ENCODE measurements around the gene WDTC1.

The WDTC1 gene

DNA sequence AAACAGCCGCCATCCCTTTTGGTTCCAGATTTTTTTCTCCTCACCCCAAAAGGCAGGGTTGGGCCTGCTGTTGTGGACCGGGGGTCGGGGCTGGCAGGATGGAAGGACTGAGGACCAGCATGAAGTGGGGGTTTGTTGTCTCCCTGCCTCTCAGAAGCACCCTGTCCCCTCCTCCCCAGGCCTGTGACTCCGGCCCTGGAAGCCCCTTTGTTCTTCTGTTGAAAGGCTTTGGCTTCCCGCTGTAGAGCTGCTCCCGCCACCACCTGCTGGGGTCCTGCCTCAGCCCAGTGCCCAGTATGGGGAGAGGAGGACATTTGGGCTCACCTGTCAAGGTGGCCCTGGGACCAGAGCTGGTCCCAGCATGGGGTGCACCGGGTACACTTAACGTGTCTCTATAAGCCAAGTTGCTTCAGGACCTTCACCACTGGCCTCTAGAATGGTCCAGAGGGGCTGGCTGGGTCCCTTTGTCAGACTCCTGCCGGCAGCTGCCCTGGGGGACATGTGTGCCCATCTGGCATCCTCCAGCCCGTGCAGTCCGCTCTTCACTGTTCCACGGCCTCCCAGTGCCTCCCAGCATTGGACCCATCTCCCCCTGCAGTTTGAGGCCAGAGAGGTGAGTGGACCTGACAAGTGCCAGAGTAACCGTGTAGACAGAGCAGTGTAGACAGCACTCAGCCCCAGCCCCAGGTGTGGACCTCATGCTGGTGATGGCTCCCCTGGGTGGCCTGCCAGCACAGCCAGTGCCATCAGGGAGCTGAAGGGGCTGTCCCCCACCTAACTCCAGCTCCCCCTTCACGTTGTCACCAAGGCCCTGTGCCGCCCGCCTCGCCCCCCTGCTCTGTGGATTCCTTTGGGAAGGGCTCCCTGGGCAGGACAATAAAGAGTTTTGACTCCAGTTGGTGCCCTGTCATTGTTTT is 101.3 kb downstream of the WDTC1 start:
- DNase-seq (ENCODE audit: low spot score), result no peak

DNA sequence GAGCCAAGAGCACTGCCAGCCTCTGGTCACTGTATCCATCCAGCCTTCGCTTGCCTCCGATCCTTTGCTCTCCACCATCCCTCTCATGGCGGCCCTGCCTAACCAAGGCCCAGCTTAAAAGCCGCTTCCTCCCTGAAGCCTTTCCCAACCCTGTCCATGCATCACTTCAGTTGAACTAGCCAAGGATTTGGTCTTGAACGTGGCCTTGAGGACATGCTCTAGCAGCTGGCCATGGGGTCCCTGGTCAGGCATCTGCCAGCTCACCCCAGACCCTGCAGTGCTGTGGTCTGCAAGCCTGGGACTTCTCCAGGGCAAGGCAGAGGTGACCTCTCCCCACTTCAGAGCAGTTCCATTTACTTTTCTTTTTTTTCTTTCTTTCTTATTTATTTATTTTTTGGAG is 102.3 kb downstream of the WDTC1 start:
- no peak for DNase-seq (ENCODE audit: low spot score)

DNA sequence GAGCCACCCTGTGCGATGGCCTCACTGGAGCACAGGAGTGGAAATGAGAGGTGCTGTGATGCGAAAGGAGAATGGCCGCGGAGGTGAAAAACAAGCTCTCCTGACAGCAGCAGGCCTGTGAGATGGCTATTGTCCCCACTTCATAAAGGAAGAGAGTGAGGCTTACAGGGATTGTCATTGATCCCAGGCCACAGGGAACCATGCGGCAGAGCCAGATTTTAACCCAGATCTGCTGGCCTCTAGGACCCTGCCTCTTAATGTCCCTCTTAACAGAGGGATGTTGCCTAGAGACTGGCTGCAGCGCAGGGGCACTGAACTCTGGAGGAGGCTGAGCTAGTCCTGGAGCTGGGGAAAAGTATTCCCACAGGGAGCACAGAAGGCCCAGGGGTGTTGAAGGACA is 104.3 kb downstream of the WDTC1 start:
- no peak for DNase-seq (ENCODE audit: low spot score)

DNA sequence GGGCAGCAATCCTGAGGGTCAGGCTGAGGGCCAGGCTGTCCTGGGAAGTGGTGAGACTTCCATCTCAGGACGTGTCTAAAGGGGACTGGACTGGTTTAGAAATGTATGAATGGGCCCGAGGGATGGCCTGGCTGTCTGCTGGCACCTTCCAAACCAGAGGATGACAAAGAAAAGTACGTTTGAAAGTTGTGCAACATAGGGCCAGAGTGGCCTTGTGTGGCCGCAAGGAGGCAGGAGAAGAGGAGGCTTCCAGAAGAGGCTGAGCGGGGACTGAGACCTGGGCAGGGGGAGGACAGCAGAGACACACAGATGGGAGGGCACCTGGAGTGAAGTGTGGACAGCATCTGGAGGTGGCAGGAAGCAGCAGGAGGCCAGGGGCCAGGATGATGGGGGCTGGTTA is 104.8 kb downstream of the WDTC1 start:
- no peak for DNase-seq (ENCODE audit: low spot score)

DNA sequence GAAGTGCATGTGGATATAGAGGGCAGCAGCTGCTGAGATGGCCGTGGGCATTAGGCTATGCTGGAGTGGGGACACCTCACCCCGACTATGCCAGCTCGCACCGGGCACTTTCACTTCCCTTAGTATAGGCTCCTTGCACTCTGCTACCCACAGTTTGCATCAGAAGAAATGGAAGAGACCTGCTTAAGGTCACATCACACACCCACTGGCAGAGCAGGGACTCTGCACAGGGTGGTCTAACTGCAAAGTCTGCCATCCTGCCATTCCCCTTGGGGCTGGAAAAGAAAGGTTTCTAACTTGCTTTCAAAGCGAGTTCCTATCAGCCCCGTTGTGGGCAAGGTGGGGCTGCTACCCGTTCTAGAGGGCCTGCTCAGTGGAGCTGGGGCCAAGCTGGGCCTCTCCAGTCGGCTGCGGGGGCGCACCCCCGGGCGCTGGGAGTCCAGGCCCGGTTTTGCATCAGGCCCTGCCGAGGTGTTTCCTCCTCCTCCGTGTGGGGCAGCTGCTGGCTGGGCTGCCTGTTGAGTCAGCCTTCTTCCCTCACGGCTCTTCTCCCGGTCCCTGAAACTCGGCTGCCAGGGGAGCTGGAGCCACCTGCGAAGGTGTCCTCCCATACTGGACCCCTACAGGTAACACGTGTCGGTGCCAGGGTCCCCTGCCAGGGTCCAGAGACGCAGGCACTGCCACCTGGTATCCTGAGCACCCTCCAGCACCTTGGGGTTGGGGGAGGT is 107.3 kb downstream of the WDTC1 start, which contains the start of gene SYTL1:
SYTL1 (plus strand) TSS at position 498 of the 728 bp plus-strand sequence. CDS start 3,313 bp downstream, outside the sequence.
- peak; percentile 69 for DNase-seq (ENCODE audit: low spot score)

DNA sequence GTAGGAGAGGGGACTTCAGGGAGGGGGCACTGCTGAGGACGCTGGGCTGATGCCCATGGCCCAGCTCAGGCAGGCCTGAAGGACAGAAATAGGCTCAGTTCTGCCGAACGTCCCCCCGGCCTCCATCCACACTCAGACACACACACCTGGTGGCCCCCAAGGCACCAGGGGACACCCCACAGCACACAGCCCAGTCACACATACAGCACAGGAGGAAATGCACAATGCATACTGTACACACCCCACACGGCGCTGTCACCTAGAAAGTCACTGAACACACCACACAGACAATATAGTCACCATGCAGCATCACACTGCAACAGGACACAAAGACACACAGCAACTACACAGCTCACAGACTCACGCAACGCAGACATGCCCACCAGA is 108.0 kb downstream of the WDTC1 start:
- no peak for DNase-seq (ENCODE audit: low spot score)

DNA sequence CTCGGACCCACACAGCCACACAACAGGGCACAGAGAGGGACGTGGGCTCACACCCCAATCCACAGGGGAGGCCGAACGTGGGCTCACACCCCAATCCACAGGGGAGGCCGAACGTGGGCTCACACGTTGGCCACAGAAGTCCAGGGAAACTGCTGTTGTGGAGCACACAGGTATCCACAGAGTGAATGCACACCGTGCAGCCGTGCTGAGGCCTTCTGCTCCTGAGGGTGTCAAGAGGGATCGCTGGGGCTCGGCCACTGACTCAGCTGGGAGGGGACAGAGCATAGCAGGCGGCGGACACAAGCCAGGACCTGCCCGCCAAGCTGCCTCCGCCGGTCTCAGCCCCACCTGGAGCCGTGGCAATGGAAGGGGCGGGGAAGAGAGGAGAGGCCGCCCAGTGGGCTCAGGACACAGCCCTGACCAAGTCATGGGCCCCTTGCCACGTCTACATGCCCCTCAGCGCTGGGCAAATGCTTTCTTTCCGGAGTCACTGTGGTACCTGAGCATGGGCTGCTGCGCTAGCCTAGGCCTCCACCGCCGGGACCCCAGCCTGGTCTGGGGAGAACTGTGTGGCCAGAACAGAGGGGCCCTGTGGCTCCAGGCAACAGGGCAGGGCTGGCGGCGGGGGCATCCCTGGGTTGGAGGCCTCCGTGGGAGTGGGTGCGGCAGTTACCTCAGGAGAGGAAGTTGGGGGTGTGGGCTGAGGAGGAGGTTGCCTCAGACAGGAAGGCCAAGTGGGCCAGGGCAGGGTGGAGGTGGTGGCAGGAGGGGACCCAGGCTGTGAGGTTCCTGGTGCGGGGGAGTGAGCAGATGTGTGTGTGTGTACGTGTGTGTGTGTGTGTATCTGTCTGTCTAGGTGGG is 108.6 kb downstream of the WDTC1 start:
- DNase-seq (ENCODE audit: low spot score), result peak; percentile 75

DNA sequence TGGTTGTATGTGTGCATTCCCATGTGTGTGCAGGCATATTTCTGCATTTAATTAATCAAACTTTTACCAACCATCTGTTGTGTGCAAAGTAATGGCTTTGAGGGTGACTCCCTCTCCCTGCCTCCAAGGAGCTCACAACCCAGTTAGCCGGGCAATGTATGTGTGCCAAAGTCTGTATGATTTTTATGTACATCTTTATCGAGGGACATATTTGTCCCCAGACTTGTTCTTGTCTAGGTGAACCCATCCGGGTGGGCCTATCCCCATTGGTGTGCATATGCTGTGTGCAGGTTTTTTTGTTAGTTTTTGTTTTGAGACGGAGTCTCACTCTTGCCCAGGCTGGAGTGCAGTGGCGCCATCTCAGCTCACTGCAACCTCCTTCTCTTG is 109.2 kb downstream of the WDTC1 start:
- no peak for DNase-seq (ENCODE audit: low spot score)

DNA sequence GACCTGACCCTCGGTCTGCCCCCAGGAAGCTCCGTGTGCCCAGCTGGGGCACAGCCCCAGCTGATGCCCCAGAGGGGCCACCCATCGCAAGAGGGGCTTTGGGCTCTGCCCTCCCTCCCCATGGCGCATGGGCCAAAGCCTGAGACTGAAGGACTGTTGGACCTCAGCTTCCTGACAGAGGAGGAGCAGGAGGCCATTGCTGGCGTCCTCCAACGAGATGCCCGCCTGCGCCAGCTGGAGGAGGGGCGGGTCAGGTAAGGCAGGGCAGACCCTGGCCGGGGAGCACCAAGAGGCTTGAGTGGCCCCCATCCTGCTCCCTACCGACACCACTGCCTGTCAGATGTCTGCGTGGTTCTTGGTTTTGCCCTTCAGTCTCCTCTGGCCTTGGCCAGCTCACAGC is 110.8 kb downstream of the WDTC1 start:
- no peak for DNase-seq (ENCODE audit: low spot score)

DNA sequence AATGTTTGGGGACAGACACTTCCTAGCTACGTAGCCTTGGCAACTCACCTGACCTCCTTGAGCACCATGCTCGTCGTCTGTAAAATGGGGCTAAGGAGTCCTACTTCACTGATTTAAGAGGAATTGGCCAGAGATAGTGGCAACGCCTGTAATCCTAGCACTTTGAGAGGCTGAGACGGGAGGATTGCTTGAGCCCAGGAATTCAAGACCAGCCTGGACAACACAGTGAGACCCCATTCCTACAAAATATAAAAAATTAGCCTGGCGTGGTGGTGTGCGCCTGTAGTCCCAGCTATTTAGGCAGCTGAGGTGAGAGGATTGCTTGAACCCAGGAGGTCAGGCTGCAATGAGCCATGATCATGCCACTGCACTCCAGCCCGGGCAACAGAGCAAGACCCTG is 111.9 kb downstream of the WDTC1 start:
- DNase-seq (ENCODE audit: low spot score), result no peak

DNA sequence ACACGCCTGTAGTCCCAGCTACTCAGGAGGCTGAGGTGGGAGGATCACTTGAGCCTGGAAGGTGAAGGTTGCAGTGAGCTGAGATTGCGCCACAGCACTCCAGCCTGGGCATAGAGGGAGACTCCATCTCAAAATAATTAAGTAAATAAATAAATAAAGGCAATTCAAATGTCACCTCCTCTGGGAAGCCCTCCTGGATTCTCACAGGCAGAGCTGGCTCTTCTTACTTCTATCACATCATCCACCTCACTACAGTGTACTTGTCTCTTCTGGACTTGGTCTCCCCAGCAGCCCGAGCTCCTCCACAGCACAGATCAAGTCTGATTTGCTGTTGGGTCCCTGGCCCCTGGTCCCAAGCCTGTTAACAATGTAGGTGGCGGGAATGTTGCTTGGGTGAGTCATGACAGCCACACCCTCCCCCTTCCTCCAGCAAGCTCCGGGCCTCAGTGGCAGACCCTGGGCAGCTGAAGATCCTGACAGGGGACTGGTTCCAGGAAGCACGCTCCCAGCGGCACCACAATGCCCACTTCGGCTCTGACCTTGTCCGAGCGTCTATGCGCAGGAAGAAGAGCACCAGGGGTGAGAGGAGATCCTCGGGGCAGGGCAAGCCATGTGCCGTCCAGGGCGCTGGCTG is 112.7 kb downstream of the WDTC1 start:
- no peak for DNase-seq (ENCODE audit: low spot score)

DNA sequence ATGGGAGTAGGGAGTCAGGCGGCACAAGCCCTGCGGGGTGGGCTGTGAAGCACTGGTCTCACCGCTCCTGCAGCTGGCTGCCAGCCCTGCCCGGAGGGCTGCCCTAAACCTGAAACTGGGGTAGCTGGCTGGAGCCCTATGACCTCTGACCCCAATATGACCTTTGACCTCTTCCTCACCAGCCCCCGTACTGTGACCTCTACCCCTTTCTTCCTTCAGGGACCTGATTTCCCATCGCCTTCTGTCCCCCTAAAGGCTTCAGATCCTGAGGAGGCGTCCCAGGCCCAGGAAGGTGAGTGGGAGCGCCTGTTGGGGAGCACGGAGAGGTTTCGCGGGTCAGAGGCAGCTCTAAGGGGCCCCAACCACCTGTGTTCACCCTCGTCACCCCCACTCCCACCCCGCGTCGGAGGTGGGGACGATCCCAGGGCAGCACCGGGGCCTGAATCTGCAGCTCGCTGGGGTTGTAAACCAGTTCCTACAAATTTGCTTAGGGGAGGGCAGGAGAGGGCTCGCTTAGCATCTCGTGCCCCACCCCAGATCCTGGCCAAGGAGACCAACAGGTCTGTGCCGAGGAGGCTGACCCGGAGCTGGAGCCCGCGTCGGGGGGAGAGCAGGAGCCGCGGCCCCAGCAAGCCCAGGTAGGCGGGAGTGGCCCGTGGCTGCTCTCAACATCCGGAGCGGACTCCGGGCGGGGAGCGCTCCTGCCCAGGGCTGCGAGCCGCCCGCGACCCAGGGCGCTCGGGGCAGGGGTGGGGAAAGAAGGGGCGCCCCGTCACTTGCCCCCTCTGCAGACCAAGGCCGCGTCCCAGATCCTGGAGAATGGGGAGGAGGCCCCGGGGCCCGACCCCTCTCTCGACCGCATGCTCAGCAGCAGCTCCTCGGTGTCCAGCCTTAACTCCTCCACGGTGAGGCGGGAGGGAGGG is 114.7 kb downstream of the WDTC1 start:
- DNase-seq (ENCODE audit: low spot score), result no peak

DNA sequence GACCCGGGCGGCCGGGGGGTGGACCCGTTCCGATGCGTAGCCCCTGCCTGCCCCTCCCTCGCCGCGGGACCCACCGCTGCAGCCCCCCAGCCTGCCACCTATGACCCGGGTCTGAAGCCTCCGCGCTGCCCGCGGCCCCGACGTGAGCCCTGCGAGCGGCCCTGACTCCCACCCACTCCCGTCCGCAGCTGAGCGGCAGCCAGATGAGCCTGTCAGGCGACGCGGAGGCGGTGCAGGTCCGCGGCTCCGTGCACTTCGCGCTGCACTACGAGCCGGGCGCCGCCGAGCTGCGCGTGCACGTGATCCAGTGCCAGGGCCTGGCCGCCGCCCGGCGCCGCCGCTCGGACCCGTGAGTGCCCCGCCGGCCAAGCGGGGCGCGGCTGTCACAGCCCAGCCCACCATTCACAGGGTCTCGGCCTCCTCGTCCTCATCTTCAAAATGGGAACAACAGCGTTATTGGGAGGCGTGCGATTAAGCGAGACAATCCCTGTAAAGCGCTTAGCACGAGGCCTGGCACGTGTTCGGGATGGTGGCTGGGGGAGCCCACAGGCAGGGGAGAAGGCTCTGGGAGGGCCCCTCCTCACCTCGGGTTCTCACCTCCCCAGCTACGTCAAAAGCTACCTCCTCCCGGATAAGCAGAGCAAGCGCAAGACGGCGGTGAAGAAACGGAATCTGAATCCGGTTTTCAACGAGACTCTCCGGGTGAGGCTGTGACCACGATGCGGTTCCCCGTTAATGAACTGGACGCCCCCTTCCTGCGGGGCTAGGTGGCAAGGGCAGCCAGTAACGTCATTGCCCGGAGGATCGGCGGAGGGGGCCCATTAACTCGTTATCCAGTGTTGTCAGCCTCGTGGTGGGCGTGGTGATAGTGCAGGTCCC is 115.6 kb downstream of the WDTC1 start:
- DNase-seq (ENCODE audit: low spot score), result no peak

DNA sequence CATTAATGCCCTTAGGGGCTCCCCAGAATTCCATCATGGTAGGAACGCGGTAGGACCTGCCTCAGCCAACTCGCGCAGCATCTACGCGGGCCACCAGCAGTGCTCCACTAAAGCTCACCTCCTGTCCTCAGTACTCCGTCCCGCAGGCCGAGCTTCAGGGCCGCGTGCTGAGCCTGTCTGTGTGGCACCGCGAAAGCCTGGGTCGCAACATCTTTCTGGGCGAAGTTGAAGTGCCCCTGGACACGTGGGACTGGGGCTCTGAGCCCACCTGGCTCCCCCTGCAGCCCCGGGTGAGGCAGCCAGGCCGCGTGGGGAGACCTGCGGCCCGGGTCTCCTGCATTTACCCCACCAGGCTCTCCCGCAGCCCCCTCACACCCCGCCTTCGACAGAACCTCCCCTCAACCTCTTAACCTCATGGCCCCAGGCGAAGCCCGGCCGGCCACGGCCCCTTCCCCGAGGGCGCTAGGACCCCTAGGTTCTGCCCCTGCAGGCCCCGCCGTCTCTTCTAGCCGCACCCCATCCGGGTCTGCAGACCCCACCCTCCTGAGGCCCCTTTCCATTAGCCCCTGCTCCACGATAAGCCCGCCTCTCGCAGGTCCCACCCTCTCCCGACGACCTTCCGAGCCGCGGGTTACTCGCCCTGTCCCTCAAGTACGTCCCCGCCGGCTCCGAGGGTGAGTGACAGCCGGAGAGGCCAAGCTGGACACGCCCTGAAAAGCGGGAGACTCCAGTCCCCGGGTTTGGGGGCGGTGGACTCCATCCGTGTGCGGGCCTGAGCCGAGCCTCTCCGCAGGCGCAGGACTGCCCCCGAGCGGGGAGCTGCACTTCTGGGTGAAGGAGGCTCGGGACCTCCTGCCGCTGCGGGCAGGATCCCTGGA is 116.5 kb downstream of the WDTC1 start:
- no peak for DNase-seq (ENCODE audit: low spot score)

DNA sequence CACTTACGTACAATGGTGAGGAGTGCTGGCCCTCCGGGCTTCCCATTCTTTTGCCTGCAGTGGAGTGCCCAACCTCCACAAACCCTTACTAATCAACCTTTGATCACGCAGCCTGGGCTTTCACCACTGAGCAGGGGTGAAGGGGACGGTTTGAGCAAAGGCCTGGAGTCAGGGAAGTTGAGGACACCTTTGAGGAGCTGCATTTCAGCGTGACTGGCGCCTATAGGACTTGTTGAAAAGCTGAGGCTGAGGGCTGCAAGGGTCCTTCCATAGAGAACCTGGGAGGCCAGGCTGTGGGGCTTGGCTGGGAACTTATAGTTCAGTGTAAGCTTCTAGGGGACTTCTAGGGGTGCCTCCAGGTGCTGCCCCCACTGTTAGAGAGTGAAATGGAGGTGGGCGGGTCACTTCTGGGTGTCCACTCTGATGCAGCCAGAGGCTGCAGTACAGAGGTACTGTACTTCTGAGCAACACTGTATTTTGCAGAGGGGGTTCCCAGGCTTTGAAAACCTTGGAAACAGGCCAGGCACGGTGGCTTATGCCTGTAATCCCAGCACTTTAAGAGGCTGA is 117.2 kb downstream of the WDTC1 start:
- no peak for DNase-seq (ENCODE audit: low spot score)

DNA sequence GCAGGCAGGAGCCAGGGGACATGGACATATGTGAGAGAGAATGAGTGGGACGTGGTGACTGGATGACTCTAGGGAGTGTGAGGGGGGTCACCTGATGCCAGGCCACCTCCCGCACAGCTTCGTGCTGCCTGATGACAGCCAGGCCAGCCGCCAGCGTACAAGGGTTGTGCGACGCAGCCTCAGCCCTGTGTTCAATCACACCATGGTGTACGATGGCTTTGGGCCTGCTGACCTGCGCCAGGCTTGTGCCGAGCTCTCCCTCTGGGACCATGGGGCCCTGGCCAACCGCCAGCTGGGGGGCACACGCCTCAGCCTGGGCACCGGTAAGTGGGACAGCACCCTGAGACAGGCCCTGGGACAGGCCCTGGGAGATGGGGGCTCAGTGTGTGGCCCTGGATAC is 118.7 kb downstream of the WDTC1 start:
- no peak for DNase-seq (ENCODE audit: low spot score)

DNA sequence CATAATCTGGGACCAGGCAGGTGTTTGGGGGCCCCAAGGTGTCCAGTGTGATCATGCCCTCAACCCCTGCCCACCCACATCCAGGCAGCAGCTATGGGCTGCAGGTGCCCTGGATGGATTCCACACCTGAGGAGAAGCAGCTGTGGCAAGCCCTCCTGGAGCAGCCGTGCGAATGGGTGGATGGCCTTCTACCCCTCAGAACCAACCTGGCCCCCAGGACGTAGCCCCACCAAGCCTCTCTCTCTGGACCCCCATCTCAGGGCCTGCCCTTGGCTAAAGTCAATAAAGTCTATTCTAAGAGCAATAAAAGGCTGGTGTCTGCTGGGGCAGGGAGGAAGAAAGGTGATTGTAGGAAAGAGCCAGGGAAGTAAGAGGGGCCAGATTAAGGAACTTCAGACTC is 119.2 kb downstream of the WDTC1 start:
- DNase-seq (ENCODE audit: low spot score), result no peak

DNA sequence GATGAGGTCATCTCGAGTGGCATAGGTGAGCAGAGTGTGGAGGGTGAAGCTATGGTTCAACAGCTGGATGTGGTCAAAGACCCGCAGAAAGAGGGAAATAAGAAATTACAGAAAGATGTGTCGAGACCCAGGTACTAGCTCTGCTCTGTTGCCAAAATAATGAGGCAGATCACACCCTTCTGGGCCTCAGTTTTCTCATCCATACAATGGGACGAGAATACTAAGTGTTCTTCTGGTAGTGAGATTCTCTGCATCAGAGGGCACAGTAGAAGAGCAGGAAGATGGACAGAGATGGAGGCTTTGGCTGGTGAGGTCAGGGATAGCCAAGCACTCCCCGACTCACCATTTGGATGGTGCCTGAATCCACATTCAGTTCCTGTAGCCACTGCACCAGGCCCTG is 121.3 kb downstream of the WDTC1 start:
- DNase-seq (ENCODE audit: low spot score), result no peak

DNA sequence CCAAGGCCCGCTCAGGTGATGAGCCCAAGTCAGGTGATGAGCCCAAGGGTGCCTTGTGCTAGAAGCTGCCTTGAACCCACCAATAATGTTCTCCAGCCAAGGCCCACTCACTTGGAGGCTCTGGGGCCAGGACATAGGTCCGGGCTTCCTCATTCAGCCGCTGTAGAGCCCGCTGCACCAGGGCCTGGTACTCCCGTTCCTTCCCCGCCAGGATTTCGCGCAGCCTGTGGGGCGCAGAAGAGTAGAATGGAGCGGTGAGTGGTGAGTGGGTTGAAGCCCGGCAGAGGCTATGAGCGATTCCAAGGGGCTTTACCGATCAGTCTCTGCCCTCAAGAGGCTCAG is 121.8 kb downstream of the WDTC1 start:
- no peak for DNase-seq (ENCODE audit: low spot score)

All from activated CD4-positive, alpha-beta T cell treated with anti-CD3 and anti-CD28 coated beads, Interleukin-2, Interleukin-4, amounts not matched to agents 100 ng/mL and 50 ng/mL, durations not matched to agents 16 hours and 8 hours (primary cell).